Epidermal melanocyte (primary cell): ENCODE measurements around the gene XPO1.

Experiments
- DNase-seq: peaks from one replicate; pipeline ENCODE4 v3.0.0; 2011; ENCODE audit warnings: low spot score; ENCODE audit not compliant: insufficient read length

XPO1 gene

GRCh38 chr2:61434314-61434713 lies 103.8 kb downstream of the XPO1 start:
- DNase-seq: no peak

GRCh38 chr2:61433606-61434005 lies 104.5 kb downstream of the XPO1 start:
- DNase-seq: no peak

- DNase-seq: no peak
Observed at GRCh38 chr2:61432990-61433389, 105.2 kb downstream of the XPO1 start.

GRCh38 chr2:61431345-61431744 lies 106.8 kb downstream of the XPO1 start:
- DNase-seq: no peak
